Measurements from ENCODE around the gene RPS6KA2.
A peak's percentile ranks its signal among the peaks of the same experiment; 100 is the strongest.

Gene RPS6KA2

DNA sequence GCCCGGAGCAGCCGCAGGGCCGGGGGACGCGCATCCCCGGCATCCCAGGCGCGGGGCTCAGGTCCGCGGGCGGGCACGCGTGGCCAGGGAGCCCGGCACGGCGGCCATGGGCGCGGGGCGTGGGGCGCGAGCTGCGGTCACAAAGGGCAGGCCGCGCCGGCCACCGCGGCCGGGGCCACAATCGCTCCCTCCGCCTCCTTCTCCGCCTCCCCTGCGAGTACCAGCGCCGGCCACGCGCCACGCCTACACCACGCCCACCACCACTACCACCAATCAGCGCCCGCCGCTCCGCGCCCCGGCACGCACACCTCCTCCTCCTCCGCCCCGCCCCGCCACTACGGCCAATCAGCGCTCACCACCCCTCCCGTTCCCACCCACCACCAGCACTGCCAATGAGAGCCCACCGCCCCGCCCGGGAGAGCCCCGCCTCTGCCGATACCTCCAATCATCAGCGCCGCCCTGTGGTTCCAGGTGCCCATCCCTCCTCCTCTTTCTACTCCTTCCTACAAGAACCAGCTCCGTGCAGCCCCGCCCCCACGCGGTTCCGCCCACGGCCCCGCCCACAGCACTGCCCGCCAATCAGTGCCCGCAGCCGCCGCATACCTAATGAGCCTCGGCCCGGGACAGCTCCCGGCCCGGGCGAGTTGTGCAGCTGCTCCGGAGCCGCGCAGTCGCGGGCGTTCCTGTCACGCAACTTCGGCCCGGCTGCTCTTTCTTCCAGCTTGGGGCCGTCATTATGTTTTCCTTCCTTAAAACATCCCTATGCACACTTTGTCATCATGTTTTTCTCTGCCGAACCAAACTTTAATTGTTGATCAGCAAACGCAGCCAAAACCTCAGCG lies at the start of gene RPS6KA2:
Gene RPS6KA2 (minus strand): TSS at position 219 of the 842 bp plus-strand sequence. CDS start 232 bp downstream, outside the sequence.
- DNase-seq (ENCODE audit: low read depth), result peak; percentile 100

DNA sequence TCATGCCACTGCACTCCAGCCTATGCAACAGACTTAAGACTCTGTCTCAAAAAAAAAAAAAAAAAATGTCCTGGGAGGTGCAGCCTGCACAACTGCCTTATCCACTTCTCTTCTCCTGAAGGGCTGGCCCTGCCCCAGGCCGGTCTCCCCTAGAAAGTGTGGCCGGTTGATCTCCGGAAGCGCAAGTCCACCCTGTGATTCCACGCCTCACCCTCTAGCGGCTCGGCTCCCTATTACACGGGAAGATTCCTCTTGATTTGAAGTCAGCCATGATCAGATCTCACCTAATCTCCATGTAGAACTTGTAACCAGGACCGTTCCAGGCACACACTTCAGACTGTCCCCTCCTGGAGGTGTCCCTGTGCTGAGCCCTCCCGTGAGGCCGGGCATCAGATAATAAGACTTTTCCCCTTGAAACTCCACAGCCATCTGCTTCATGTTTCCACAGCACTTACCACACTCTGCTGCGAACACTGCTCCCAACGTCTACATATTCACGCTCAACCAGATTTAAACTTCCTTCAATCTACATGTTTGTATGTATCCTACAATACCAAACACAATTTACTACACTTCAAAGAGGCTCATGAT lies 49.3 kb upstream of the RPS6KA2 start:
- DNase-seq (ENCODE audit: low read depth), result no peak

DNA sequence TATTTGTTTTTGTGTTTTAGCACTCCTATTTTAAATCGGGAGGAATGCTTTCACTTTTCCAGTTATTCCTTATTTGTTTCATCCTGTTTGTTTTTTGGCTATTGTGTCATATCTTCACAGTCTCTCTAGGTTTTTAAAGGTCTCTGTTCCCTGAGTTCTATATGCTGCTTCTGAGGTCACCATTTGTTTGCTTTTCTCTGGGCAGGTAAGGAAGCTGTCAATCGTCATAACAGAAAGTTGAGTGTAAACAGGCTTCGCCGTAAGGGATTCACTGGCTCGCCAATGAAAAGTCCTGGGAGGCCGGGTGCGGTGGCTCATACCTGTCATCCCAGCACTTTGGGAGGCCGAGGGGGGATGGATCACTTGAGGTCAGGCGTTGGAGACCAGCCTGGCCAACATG lies 48.7 kb upstream of the RPS6KA2 start:
- no peak for DNase-seq (ENCODE audit: low read depth)

DNA sequence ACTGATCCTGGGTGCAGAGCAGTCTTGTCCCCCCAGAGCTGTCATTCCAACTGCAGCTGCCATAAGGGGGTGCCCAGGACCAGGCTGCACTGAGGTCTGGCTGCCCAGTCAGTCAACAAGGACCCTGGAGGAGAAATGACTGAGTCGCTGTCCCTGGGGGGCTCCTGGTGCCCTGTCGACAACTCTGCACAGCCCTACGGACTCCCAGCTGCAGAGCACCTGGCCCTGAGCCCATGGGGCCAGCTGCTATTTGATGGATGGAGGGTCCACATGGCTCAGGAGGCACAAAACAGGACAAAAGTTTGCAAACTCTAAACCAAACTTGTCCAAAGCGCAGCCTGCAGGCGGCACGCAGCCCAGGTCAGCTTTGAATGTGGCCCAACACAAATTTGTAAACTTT lies 46.3 kb upstream of the RPS6KA2 start:
- no peak for DNase-seq (ENCODE audit: low read depth)

DNA sequence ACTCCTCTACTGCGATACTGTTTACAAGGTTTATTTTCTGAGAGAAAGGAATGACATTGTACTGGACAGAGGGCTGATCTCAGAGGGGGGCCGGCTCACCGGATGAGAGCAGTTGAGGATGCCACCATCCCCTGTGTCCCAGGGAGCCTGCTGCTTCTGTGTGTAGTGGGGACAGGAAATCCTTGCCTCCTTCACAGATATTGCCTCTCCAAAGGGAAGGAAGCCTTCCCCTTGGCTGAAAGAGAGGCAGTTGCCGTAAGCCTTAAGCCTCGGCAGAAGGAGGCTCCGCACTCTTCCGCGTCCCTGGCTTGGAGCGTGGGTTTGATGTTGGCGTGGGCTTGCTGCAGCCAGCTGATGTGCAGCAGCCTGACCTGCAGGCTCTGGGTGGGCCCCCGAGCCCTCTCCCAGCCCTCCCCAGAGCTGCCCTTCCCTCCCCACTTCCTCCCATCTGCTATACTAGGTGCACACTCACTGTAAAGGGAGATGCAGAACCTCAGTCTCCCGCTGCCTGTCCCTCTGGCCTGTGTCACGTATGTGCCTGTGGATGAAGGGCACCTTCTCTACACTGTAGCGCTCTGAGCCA lies 45.7 kb upstream of the RPS6KA2 start:
- DNase-seq (ENCODE audit: low read depth), result no peak

DNA sequence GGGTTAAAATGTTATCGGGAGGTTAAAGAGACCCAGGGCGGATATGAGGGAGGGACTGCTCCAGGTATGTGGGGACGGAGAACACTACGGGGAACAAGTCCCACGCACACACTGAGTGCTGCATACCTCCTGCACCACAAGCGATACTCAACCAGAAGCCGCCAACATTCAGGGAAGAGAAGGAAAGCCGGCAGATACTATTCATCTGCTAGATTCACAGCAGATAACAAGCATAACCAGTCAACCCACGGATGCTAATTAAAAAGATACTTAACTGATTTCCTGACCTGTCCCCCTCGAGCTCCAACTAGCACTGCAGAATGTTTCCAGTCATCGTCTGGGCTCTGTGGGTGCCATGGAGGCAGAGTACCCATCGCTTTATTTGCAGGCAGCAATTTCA lies 45.1 kb upstream of the RPS6KA2 start:
- no peak for DNase-seq (ENCODE audit: low read depth)

DNA sequence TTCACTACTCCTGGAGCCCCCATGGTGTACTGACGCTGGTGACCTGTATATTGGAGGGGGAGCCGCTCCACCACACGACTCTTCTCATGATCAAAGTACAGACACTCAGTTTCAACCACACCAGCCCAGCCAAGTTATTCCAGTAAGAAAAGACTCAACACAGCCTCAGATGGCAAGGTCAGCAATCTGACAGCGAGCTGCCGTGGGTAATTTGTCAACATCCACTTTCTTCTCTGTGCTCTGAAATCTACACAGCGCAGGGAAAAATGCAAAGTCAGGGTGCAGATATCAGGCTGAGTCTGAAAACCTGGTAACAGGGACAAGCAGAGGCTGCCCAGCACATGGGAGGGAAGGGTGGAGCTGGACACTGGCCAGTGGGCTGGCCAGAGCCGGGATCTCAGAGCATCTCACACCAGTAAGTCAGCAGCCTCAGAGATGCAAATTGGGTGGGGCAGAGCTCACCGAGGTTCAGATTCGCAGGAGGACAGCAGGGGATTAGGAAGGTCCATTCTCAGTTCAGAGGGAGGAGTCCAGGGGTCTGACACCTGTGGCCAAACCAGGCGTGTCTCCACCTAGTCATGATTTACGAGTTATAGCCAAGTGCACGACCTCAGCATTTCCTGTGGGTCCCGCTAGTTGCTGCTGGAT lies 44.5 kb upstream of the RPS6KA2 start:
- DNase-seq (ENCODE audit: low read depth), result no peak

DNA sequence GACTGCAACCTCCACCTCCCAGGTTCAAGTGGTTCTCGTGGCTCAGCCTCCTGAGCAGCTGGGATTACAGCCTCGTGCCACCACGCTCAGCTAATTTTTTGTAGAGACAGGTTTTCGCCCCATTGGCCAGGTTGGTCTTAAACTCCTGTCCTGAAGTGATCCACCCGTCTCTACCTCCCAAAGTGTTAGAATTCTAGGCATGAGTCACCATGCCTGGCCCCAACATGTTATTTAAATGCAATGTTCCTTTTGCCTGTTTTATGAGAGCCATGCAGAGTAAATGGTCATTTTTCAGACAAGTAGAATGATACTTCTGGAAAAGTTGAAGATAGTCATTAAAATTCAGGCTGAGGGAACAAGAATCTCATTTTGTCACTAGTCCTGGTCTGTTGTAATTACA lies 43.8 kb upstream of the RPS6KA2 start:
- no peak for DNase-seq (ENCODE audit: low read depth)

DNA sequence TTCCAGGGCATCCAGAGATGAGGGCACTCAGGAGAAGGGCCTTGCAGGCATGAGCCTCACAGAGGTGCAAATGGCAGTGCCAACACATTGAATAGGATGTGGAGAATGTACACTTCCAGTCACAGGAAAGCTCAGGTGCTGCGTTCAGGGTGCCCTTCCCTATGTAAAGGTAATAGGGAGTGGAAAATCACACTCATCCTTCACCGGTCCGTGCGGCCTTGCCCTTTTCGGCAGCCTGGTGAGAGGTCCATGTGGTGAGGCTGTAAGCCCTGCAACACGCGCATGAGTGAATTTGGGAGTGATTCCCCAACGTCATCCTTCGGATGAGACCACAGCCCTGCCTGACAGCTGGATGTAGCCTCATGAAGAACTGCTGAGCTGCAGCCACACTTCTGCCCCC lies 43.0 kb upstream of the RPS6KA2 start:
- DNase-seq (ENCODE audit: low read depth), result no peak

DNA sequence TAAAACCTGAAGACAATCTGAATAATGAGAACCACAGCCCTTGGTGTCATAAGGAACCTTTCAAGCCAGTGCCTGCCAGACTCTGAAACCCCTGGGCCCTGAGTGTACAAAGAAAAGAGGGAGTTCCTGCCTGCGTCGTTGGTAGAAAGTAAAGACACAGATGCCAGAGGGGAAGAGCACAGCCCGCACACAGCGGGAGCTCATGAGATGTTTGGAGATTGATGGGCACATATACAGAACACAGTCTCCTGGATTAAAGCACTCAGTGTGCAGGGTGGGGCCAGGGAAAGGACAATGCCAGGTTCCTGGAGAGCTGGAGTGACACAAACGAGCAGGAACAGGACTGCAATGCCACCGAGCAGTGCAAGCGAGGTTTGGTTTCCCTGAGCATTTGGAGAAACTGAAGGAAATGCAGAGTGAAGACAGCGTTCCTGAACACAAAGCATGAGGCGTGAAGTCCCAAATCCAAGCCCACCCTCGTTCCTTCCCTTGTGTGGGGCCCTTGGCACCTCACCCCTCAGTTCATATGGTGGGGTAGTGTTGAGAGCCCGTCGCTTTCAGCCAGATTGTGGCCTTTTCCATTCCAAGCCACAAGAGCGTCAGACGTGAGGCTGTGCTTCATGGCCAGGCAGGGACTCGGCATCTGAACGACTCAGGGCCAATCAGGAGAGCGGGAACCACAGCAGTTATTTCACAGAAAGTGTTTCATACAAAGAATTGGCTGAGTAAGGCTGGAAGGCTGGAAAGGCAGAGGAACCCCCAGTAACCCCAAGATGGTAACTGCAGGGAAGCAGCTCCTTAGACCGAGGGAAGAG lies 41.0 kb upstream of the RPS6KA2 start:
- no peak for DNase-seq (ENCODE audit: low read depth)

DNA sequence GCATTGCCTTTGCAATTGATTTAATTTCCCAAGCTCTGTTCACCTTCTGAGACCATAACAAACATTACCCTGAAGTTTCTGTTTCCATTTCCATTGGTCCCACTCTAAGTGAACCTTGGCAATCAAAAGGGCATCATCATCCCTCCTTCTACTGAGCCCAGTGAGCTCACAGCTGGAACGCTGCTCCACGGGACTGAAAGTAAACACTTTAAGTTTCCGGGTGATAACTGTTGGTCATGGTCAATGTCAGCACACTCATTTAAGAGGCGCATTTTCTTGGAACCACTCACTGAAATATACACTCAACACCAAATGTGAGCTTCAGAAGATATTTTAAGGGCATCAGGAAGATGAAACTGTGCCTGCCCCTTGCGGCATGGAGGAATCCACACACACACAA lies 37.1 kb upstream of the RPS6KA2 start:
- no peak for DNase-seq (ENCODE audit: low read depth)

DNA sequence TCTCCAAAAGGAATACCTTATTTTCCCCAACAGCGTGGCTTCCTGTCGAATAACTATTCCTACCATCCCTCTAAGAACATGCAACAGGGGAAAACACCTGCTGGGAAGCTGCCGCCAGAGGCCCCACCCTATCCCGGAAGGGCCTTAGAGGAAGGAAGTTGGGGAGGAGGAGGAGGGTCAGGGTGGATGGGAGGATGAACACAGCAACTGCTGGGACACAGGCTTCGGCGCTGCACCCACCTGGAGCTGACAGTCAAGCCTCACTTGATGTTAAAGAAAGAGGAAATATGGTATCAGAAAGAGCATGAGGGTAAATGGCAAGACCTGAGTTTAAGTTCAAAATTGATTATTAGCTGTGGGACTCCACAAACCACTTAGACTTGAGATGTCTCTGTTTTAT lies 36.5 kb upstream of the RPS6KA2 start:
- no peak for DNase-seq (ENCODE audit: low read depth)

DNA sequence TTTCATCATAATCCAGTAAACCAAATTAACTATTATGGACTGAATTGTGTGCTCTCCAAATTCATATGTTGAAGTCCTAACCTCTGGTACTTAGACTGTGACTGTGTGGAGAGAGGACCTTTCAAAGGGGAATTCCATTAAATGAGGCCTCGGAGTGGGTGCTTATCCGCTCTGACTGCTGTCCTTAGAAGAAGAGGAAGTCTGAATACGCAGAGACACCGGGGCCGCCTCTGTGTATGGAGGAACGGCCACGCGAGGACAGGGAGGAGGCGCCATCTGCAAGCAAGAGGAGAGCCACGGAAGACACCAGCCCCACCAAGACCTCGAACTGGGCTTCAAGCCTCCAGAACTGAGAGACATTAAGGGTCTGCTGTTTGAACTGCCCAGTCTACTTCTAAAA lies 35.6 kb upstream of the RPS6KA2 start:
- no peak for DNase-seq (ENCODE audit: low read depth)

DNA sequence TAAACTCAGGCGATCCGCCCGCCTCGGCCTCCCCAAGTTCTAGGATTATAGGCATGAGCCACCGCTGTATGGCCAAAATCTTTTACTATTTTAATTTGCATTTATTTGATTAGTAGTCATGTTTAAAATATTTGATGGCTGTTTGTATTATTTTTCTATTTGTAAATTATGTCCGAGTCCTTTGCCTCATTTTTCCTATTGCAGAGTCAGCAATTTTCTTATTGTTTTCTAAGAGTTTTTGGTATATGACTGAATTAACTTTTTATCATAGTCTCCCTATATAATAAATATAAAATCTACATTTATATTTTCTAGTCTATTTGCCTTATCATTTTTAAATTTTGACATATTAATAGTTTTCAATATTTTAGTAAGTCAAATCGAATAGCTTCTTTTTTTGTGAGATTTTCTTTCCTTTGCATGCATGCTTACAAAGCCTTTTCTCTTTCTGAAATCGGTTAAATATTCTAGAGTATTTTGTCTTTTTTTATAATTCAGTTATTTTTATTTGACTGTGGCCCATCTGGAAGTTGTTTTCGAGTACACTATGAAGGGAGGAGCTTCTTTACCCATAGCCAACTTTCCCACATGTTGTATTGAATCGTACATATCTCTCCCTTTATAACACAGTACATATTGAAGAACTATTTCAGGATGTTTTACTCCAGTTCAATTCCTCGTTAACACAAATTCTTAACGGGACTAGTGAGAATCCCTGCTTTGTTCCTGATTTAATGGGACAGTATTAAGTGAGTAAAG lies 34.5 kb upstream of the RPS6KA2 start:
- no peak for DNase-seq (ENCODE audit: low read depth)

DNA sequence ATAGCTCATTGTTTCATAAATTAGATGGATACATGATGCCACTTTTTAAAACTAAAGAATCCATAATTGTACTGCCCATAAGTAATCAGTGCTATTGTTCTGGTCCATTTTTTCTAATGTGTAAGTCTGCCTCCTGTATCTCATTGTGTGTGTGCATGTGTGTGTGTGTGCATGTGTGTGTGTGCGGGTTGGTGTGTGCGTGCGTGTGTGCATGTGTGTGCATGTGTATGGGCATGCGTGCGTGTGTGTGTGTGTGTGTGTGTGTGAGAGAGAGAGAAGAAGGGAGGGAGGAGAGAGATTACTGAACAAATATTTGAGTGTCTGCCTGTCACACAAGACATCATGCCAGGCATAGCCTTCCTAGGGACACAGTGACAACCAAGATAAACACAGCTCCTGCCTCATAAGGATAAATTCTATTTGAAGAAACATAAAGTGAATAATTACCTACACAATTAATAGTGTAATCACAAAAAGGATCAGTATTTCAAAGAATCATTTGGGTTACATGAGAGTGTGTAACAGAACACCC lies 33.2 kb upstream of the RPS6KA2 start:
- no peak for DNase-seq (ENCODE audit: low read depth)

DNA sequence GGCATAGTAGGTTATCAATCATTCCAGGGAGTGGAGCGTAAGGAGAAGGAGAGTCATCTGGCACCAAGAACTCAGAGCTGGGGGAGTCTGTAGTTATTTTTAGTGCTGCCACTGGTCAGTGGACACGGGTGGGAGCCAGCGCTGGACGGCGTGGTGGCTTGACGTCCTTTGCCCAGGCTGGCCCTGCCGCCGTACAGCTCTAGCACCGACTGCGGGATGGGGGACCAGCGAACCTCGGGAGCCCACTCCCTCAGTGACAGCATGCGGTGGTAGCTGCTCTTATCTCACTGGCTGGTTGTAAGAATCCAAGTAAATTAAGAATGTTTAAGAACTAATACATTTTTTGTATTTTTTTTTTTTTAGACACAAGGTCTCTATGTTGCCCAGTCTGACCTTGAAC lies 32.5 kb upstream of the RPS6KA2 start:
- no peak for DNase-seq (ENCODE audit: low read depth)

DNA sequence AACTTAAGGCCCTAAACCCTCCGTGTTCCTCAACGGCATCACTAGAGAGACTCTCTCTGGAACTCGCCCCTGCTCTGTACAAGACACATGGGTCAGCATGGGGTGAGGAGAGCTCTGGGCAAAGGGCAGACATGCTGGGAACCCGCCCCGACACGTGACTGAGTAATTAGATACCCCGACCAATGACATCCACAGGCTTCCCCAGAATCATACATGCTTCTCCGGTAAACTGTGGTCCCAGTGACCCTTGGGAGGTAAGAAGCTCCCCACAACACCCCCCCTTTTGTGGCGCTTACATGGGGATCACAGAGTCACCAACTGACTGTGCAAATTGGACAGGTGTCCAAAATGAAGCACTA lies 31.7 kb upstream of the RPS6KA2 start:
- no peak for DNase-seq (ENCODE audit: low read depth)

DNA sequence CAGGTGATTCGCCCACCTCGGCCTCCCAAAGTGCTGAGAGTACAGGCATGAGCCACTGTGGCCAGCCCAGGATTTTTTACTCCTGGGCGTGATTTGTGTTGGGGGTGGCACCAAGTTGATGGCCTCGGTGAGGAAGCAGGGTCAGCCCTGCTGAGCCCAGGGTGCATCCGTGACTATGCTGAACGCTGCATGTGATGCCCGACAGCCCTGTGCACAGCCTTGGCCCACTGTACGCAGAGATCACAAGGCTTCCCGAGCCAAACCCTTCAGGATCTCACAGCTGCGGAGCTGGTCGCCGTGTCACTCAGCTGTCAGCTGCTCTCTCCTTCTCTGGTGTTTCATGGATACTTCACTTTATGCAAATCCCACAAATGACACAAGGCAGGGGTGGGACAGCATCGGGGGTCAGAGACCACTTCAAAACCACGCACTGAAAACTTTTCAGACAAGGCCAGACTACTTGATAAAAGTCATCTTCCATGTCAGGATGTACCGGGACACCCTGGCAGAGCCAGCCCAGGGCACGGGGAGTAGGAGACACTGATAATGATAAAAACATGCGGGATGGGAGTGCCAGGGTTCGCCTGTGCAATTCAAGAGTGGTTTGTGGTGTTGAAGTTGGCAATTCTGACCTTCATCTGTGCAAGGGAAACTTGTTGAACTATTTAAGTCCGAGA lies 31.2 kb upstream of the RPS6KA2 start:
- no peak for DNase-seq (ENCODE audit: low read depth)

DNA sequence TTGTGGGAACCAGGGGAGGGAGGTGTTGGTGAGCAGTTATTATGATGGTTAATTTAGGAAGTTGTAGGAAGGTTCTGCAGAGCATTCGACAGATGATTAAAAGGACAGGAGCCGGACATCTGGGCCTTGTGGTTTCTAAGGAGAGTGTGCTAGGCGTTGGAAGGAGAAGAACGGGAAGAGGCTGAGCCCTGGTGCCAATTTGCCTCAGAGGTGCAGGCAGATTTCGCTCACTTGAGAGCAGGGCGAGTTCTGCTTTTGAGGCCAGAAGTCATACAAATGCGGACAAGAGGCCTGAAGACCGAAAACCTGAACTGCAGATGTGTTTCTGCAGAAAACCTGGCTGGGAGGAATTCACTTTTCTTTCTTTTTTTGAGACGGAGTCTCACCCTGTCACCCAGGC lies 30.5 kb upstream of the RPS6KA2 start:
- DNase-seq (ENCODE audit: low read depth), result no peak

All from T-helper 22 cell (primary cell).